ENCODE measurements around the gene PPM1E. TPM values are rescaled to one million over a fixed set of nuclear protein-coding genes. Genes with fewer than 3 reads are reported as not detected.

Gene PPM1E
- total and polyA plus RNA-seq, 2 of the 8 experiments (the other 6 are each of a cell fraction or from before 2014, with no cell fraction given), result 5.0 to 10.4 TPM

DNA sequence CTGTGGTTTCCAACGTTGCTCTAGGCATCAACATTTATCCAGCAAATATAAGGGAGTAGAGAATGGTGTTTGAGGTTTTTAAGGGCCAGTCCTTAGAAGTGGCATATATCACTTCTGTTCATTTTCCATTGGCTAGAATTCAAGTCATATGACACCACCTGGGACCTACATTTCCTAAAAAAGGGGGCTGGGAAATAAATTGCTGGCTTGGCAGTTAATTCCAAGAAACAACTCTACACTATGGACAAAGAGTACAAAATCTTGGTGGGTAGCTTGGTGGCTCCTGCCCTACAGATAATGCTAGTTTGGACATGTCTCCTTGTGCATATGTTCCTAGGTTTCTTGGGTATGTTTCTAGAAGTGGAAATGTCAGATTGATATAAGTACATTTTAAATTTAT lies 7.6 kb downstream of the PPM1E start:
- ChIA-PET CTCF (ENCODE audit: partially characterized antibody) (interaction anchor here (0.7 kb wide), 1 partner anchor 18 kb away, joined by 3 read pairs; no protein-coding TSS in a partner anchor), POLR2A (ENCODE audit: partially characterized antibody) (no interaction called here)
- Histone ChIP-seq H2BK20ac (ENCODE audit: low read length) (no peak overlapping the region), H3K9ac (replicated peaks in 1 of 4; ENCODE audit: extremely low read depth in 1 of 4, low read depth in 3 of 4, low read length in 3 of 4) (no peak overlapping the region), H3K4me1 (replicated peaks in 1 of 4; ENCODE audit: control insufficient read depth in 3 of 4, insufficient read depth in 4 of 4, low read length in 3 of 4) (no peaks in the 10 kb centered on the region), H3K79me1 (ENCODE audit: low read depth, low read length) (no peaks in the 10 kb centered on the region), H3K4ac (replicated peaks; ENCODE audit: insufficient read length, low read depth, low read length) (no peak overlapping the region), H3K27ac (ENCODE audit: low read depth, low read length) (no peak overlapping the region), H2BK5ac (ENCODE audit: low read depth, low read length) (no peak overlapping the region), H2BK12ac (ENCODE audit: low read depth, low read length) (no peak overlapping the region), H3K36me3 (ENCODE audit: control insufficient read depth in 2 of 4, insufficient read depth in 4 of 4, low read length in 3 of 4) (no peaks in the 10 kb centered on the region), H3K14ac (ENCODE audit: insufficient read length) (no peak overlapping the region), H3K9me3 (ENCODE audit: insufficient read depth in 2 of 2, low read depth in 1 of 2, low read length in 1 of 2) (no peaks in the 10 kb centered on the region), H4K5ac (ENCODE audit: insufficient read length, low read depth, low read length) (no peak overlapping the region), H2AFZ (ENCODE audit: low read length) (no peak overlapping the region), H3K27me3 (replicated peaks in 1 of 4; ENCODE audit: control insufficient read depth in 3 of 4, extremely low read depth in 1 of 4, insufficient read depth in 3 of 4, low read length in 3 of 4) (no peaks in the 10 kb centered on the region), H4K20me1 (replicated peaks in 1 of 2; ENCODE audit: control insufficient read depth in 1 of 2, insufficient read depth in 2 of 2, low read length in 2 of 2) (no peaks in the 10 kb centered on the region), H3K4me2 (ENCODE audit: insufficient read depth in 1 of 2, low read depth in 2 of 2, low read length in 2 of 2) (no peak overlapping the region), H4K91ac (replicated peaks; ENCODE audit: insufficient read length, low read length) (no peak overlapping the region), H3K79me2 (ENCODE audit: control insufficient read depth in 1 of 2, insufficient read depth in 2 of 2, low read length in 2 of 2) (peaks cover 0 to 6% of the 10 kb centered on the region in 2 experiments; a peak in 1 of 4 replicates), H3K18ac (ENCODE audit: extremely low read depth, low read length) (no peak overlapping the region), H2AK5ac (ENCODE audit: low read depth, low read length) (no peak overlapping the region), H3K56ac (replicated peaks; ENCODE audit: insufficient read length, low read depth, low read length) (no peak overlapping the region), H2BK120ac (replicated peaks; ENCODE audit: low read depth, low read length) (no peak overlapping the region), H2BK15ac (ENCODE audit: low read length) (no peak overlapping the region), H3K23me2 (ENCODE audit: low read depth, low read length) (no peaks in the 10 kb centered on the region), H3K4me3 (ENCODE audit: extremely low read depth in 1 of 4, insufficient read depth in 2 of 4, low read depth in 3 of 4, low read length in 4 of 4) (no peak overlapping the region), H4K8ac (ENCODE audit: extremely low read depth, insufficient read depth, low read length) (no peak overlapping the region), H3K23ac (ENCODE audit: insufficient read length) (no peak overlapping the region)
- DNase-seq (ENCODE audit: low read depth in 1 of 2, low spot score in 2 of 2) (no peak), FAIRE-seq (no peak)
- WGBS, 2 experiments (ENCODE audit: extremely low coverage in 1 of 2, insufficient coverage in 1 of 2, insufficient read length in 1 of 2, insufficient replicate concordance in 2 of 2, low coverage in 1 of 2, low lambda C conversion rate in 2 of 2, missing lambda C conversion rate in 1 of 2), result 80% methylated on average over 1 of the region's 1 CpG; no CpG with 5 or more reads in 1 of the 2 experiments
- no peak for TF ChIP-seq MAFK (IDR thresholded peaks at IDR 0.05; ENCODE audit: low read depth, low read length)
- no peak for TF ChIP-seq TAF1 (IDR thresholded peaks at IDR 0.05; ENCODE audit: low read depth, low read length)
- no peak for TF ChIP-seq POLR2A (IDR thresholded peaks at IDR 0.05; ENCODE audit: control extremely low read depth in 1 of 2, low read depth in 2 of 2, low read length in 2 of 2)
- no peak for TF ChIP-seq SRF (IDR thresholded peaks at IDR 0.05; ENCODE audit: low read depth, low read length)
- TF ChIP-seq, protein P1, sequence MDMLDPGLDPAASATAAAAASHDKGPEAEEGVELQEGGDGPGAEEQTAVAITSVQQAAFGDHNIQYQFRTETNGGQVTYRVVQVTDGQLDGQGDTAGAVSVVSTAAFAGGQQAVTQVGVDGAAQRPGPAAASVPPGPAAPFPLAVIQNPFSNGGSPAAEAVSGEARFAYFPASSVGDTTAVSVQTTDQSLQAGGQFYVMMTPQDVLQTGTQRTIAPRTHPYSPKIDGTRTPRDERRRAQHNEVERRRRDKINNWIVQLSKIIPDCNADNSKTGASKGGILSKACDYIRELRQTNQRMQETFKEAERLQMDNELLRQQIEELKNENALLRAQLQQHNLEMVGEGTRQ (IDR thresholded peaks at IDR 0.05; ENCODE audit: low read length), result no peak
- TF ChIP-seq POLR2AphosphoS5 (IDR thresholded peaks at IDR 0.05; ENCODE audit: low read depth, low read length), result no peak
- TF ChIP-seq, protein P2, sequence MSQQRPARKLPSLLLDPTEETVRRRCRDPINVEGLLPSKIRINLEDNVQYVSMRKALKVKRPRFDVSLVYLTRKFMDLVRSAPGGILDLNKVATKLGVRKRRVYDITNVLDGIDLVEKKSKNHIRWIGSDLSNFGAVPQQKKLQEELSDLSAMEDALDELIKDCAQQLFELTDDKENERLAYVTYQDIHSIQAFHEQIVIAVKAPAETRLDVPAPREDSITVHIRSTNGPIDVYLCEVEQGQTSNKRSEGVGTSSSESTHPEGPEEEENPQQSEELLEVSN (IDR thresholded peaks at IDR 0.05), result no peak

Data from H1 (cell line).